ENCODE results near the gene FAAP20.

The FAAP20 gene

GRCh38 chr1:2229911-2230731 lies 35.5 kb upstream of the FAAP20 start:
- peak; percentile 44 for DNase-seq

- peak; percentile 68 for DNase-seq
Observed at GRCh38 chr1:2229037-2229864, 34.7 kb upstream of the FAAP20 start.

GRCh38 chr1:2228694-2229036 lies 34.1 kb upstream of the FAAP20 start:
- peak; percentile 45 for DNase-seq

- DNase-seq: no peak
Observed at GRCh38 chr1:2228157-2228594, 33.6 kb upstream of the FAAP20 start, which contains the start of gene SKI. TSS of gene SKI (plus strand) at chr1:2228319. CDS start at chr1:2228767, 448 bp downstream.

- DNase-seq: peak; percentile 95
Observed at GRCh38 chr1:2227346-2228156, 33.0 kb upstream of the FAAP20 start.

- no peak for DNase-seq
Observed at GRCh38 chr1:2226525-2227345, 32.2 kb upstream of the FAAP20 start.

- DNase-seq: no peak
Observed at GRCh38 chr1:2224631-2225428, 30.3 kb upstream of the FAAP20 start.

- no peak for DNase-seq
Observed at GRCh38 chr1:2224170-2224584, 29.6 kb upstream of the FAAP20 start.

GRCh38 chr1:2221271-2221670 lies 26.7 kb upstream of the FAAP20 start:
- DNase-seq: no peak

GRCh38 chr1:2216767-2217058 lies 22.1 kb upstream of the FAAP20 start:
- DNase-seq: no peak

- no peak for DNase-seq
Observed at GRCh38 chr1:2215909-2216766, 21.6 kb upstream of the FAAP20 start.

- DNase-seq: no peak
Observed at GRCh38 chr1:2215329-2215728, 20.8 kb upstream of the FAAP20 start.

- no peak for DNase-seq
Observed at GRCh38 chr1:2214541-2215241, 20.1 kb upstream of the FAAP20 start.

- DNase-seq: no peak
Observed at GRCh38 chr1:2213576-2214505, 19.3 kb upstream of the FAAP20 start.

GRCh38 chr1:2212532-2213491 lies 18.2 kb upstream of the FAAP20 start:
- DNase-seq: peak; percentile 68

- no peak for DNase-seq
Observed at GRCh38 chr1:2212274-2212531, 17.6 kb upstream of the FAAP20 start.

- DNase-seq: no peak
Observed at GRCh38 chr1:2210786-2211185, 16.2 kb upstream of the FAAP20 start.

Measured in stimulated activated CD8-positive, alpha-beta memory T cell treated with anti-CD3 and anti-CD28 coated beads, Interleukin-4, amount 100 ng/mL, for 48 hours (primary cell).